Measurements from ENCODE around the gene SKAP2. TPM values are rescaled to one million over a fixed set of nuclear protein-coding genes. Genes with fewer than 3 reads are reported as not detected.

The SKAP2 gene
- total RNA-seq, 1 donor from 2014 or later = 25.5 TPM

GRCh38 chr7:26639695-26640094 is 224.7 kb downstream of the SKAP2 start:
- DNase-seq (ENCODE audit: extremely low spot score, unreplicated experiment) = no peak
- Mint-ChIP-seq H3K4me3 (no peak overlapping the region), H3K4me1 (ENCODE audit: unreplicated experiment) (no peaks in the 10 kb centered on the region), H3K27ac (no peak overlapping the region), H3K36me3 (no peaks in the 10 kb centered on the region), H3K27me3 (no peaks in the 10 kb centered on the region), H3K9me3 (no peaks in the 10 kb centered on the region)
- TF ChIP-seq CTCF (conservative IDR thresholded peaks at IDR 0.05) = no peak

GRCh38 chr7:26639111-26639510 is 225.3 kb downstream of the SKAP2 start:
- H3K27me3 Mint-ChIP-seq = no peaks in the 10 kb centered on the region

GRCh38 chr7:26638140-26638539 is 226.2 kb downstream of the SKAP2 start:
- TF ChIP-seq CTCF (conservative IDR thresholded peaks at IDR 0.05) = no peak
- no peak for DNase-seq (ENCODE audit: extremely low spot score, unreplicated experiment)

More at GRCh38 chr7:26639111-26639510, 225.3 kb downstream of the SKAP2 start:
- Mint-ChIP-seq H3K9me3 (no peaks in the 10 kb centered on the region), H3K36me3 (no peaks in the 10 kb centered on the region), H3K27ac (no peak overlapping the region), H3K4me3 (no peak overlapping the region), H3K4me1 (ENCODE audit: unreplicated experiment) (no peaks in the 10 kb centered on the region)
- no peak for TF ChIP-seq CTCF (conservative IDR thresholded peaks at IDR 0.05)
- DNase-seq (ENCODE audit: extremely low spot score, unreplicated experiment) = no peak

GRCh38 chr7:26637610-26638009 is 226.8 kb downstream of the SKAP2 start:
- no peaks in the 10 kb centered on the region for H3K36me3 Mint-ChIP-seq
- no peaks in the 10 kb centered on the region for H3K4me1 Mint-ChIP-seq (ENCODE audit: unreplicated experiment)
- no peaks in the 10 kb centered on the region for H3K27me3 Mint-ChIP-seq
- no peak for DNase-seq (ENCODE audit: extremely low spot score, unreplicated experiment)
- no peaks in the 10 kb centered on the region for H3K9me3 Mint-ChIP-seq
- H3K27ac Mint-ChIP-seq = no peak overlapping the region
- H3K4me3 Mint-ChIP-seq = no peak overlapping the region
- no peak for TF ChIP-seq CTCF (conservative IDR thresholded peaks at IDR 0.05)

More at GRCh38 chr7:26638140-26638539, 226.2 kb downstream of the SKAP2 start:
- no peaks in the 10 kb centered on the region for H3K27me3 Mint-ChIP-seq
- no peaks in the 10 kb centered on the region for H3K9me3 Mint-ChIP-seq
- H3K4me1 Mint-ChIP-seq (ENCODE audit: unreplicated experiment) = no peaks in the 10 kb centered on the region
- H3K4me3 Mint-ChIP-seq = no peak overlapping the region
- no peaks in the 10 kb centered on the region for H3K36me3 Mint-ChIP-seq
- no peak overlapping the region for H3K27ac Mint-ChIP-seq

- no peak for TF ChIP-seq CTCF (conservative IDR thresholded peaks at IDR 0.05)
- no peak overlapping the region for H3K4me3 Mint-ChIP-seq
- DNase-seq (ENCODE audit: extremely low spot score, unreplicated experiment) = no peak
- H3K4me1 Mint-ChIP-seq (ENCODE audit: unreplicated experiment) = no peaks in the 10 kb centered on the region
- no peaks in the 10 kb centered on the region for H3K9me3 Mint-ChIP-seq
- no peak overlapping the region for H3K27ac Mint-ChIP-seq
- H3K36me3 Mint-ChIP-seq = no peaks in the 10 kb centered on the region
- H3K27me3 Mint-ChIP-seq = no peaks in the 10 kb centered on the region
These were observed 227.6 kb downstream of the SKAP2 start for GRCh38 chr7:26636808-26637207.

GRCh38 chr7:26633557-26633956 is 230.8 kb downstream of the SKAP2 start:
- Mint-ChIP-seq H3K27me3 (no peaks in the 10 kb centered on the region), H3K4me3 (no peak overlapping the region), H3K9me3 (no peaks in the 10 kb centered on the region), H3K36me3 (no peaks in the 10 kb centered on the region), H3K4me1 (ENCODE audit: unreplicated experiment) (no peaks in the 10 kb centered on the region), H3K27ac (no peak overlapping the region)
- DNase-seq (ENCODE audit: extremely low spot score, unreplicated experiment) = no peak
- no peak for TF ChIP-seq CTCF (conservative IDR thresholded peaks at IDR 0.05)

Measured in type B pancreatic cell (in vitro differentiated cells).